ENCODE measurements around the gene MYL10.

The MYL10 gene

GRCh38 chr7:101629171-101629570 lies at the start of gene MYL10:
MYL10 (minus strand) TSS chr7:101629296; CDS start chr7:101629118, 178 bp downstream.
- no peak for DNase-seq

- DNase-seq, result no peak
Observed at GRCh38 chr7:101678658-101679057, 49.6 kb upstream of the MYL10 start.

GRCh38 chr7:101677797-101678479 lies 48.8 kb upstream of the MYL10 start:
- DNase-seq, result no peak

GRCh38 chr7:101677391-101677790 lies 48.3 kb upstream of the MYL10 start:
- DNase-seq, result no peak

- DNase-seq, result no peak
Observed at GRCh38 chr7:101676956-101677355, 47.9 kb upstream of the MYL10 start.

- DNase-seq, result no peak
Observed at GRCh38 chr7:101676062-101676598, 47.0 kb upstream of the MYL10 start.

- no peak for DNase-seq
Observed at GRCh38 chr7:101674439-101674838, 45.3 kb upstream of the MYL10 start.

- DNase-seq, result no peak
Observed at GRCh38 chr7:101673951-101674350, 44.9 kb upstream of the MYL10 start.

GRCh38 chr7:101673315-101673714 lies 44.2 kb upstream of the MYL10 start:
- no peak for DNase-seq

GRCh38 chr7:101671371-101672356 lies 42.6 kb upstream of the MYL10 start:
- DNase-seq, result no peak

- DNase-seq, result no peak
Observed at GRCh38 chr7:101669307-101669706, 40.2 kb upstream of the MYL10 start.

GRCh38 chr7:101668726-101669125 lies 39.6 kb upstream of the MYL10 start:
- DNase-seq, result no peak

GRCh38 chr7:101667920-101668319 lies 38.8 kb upstream of the MYL10 start:
- DNase-seq, result no peak

GRCh38 chr7:101667399-101667798 lies 38.3 kb upstream of the MYL10 start:
- no peak for DNase-seq

GRCh38 chr7:101666741-101667140 lies 37.6 kb upstream of the MYL10 start:
- DNase-seq, result no peak

GRCh38 chr7:101666293-101666692 lies 37.2 kb upstream of the MYL10 start:
- DNase-seq, result no peak

GRCh38 chr7:101664893-101665471 lies 35.9 kb upstream of the MYL10 start:
- DNase-seq, result no peak

GRCh38 chr7:101664436-101664835 lies 35.3 kb upstream of the MYL10 start:
- no peak for DNase-seq

GRCh38 chr7:101663747-101664146 lies 34.7 kb upstream of the MYL10 start:
- no peak for DNase-seq

- no peak for DNase-seq
Observed at GRCh38 chr7:101662447-101662998, 33.4 kb upstream of the MYL10 start.

GRCh38 chr7:101659706-101660105 lies 30.6 kb upstream of the MYL10 start:
- DNase-seq, result no peak

- DNase-seq, result no peak
Observed at GRCh38 chr7:101657171-101657570, 28.1 kb upstream of the MYL10 start.

GRCh38 chr7:101651112-101651511 lies 22.0 kb upstream of the MYL10 start:
- no peak for DNase-seq

Measured in SHP77 (cell line).